AG04450 (cell line): ENCODE results near the gene BAZ1B. TPM values are rescaled to one million over a fixed set of nuclear protein-coding genes. Genes with fewer than 3 reads are reported as not detected.
A peak's percentile ranks its signal among the peaks of the same experiment; 100 is the strongest.
"Not testable (repeated sequence)": the region's sequence is repeated elsewhere in the genome, so short reads cannot be mapped to it uniquely, and the experiment has no call there.

Experiments used
- CTCF ChIA-PET: fragments of 300-600, 350-600 bp; formaldehyde crosslinking; extraction: SDS; loops from one replicate; lab custom pipeline; 2022; ENCODE audit warnings: antibody characterized with exemption, inconsistent platforms; lab: Charles Lee
- POLR2A ChIA-PET: fragments of 350-600 bp; formaldehyde crosslinking; extraction: SDS; loops from one replicate; lab custom pipeline; 2021; ENCODE audit warnings: antibody characterized with exemption, inconsistent platforms; lab: Yijun Ruan, JAX
- DNase-seq: peaks from one replicate; pipeline ENCODE4 v3.0.0-alpha.2; 2011; ENCODE audit warnings: low read depth, low spot score
- H3K27ac ChIP-seq: one replicate; pipeline ENCODE4 v1.5.1; 2012; ENCODE audit warnings: low read depth, low read length, control low read depth
- H3K27me3 ChIP-seq: one replicate; pipeline ENCODE4 v1.6.0; 2012; ENCODE audit warnings: low read length; ENCODE audit not compliant: control insufficient read depth, insufficient read depth
- H3K4me3 ChIP-seq: 2 replicates; pipeline ENCODE4 v1.5.1; 2011; ENCODE audit warnings: mild to moderate bottlenecking, low read depth, low read length, control low read depth
- H3K9me3 ChIP-seq: 2 replicates; pipeline ENCODE4 v1.5.1; 2012; ENCODE audit warnings: low read length; ENCODE audit not compliant: control insufficient read depth, insufficient read depth
- polyA plus RNA-seq: library from polyadenylated mRNA; depleted of rRNA; stranded (reverse); fragments of >200 nt; gene quantifications from 2 replicates; pipeline ENCODE4 v1.2.3, GENCODE V29; 2011
- TF ChIP-seq, protein P1 (sequence below): IDR thresholded peaks from 2 replicates; pipeline ENCODE4 v1.5.1; 2011; ENCODE audit warnings: low read depth, low read length, control low read depth, inconsistent platforms

Gene BAZ1B
- polyA plus RNA-seq, 1 experiment: 29.0 TPM

GRCh38 chr7:73418113-73418703, 103.9 kb downstream of the BAZ1B start:
- no peak for DNase-seq
- H3K27me3 ChIP-seq: peaks cover 4% of the 10 kb centered on the region
- no peak overlapping the region for H3K4me3 ChIP-seq
- TF ChIP-seq, protein P1, sequence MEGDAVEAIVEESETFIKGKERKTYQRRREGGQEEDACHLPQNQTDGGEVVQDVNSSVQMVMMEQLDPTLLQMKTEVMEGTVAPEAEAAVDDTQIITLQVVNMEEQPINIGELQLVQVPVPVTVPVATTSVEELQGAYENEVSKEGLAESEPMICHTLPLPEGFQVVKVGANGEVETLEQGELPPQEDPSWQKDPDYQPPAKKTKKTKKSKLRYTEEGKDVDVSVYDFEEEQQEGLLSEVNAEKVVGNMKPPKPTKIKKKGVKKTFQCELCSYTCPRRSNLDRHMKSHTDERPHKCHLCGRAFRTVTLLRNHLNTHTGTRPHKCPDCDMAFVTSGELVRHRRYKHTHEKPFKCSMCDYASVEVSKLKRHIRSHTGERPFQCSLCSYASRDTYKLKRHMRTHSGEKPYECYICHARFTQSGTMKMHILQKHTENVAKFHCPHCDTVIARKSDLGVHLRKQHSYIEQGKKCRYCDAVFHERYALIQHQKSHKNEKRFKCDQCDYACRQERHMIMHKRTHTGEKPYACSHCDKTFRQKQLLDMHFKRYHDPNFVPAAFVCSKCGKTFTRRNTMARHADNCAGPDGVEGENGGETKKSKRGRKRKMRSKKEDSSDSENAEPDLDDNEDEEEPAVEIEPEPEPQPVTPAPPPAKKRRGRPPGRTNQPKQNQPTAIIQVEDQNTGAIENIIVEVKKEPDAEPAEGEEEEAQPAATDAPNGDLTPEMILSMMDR: no peak
- no peak overlapping the region for H3K27ac ChIP-seq
- H3K9me3 ChIP-seq: no peaks in the 10 kb centered on the region
- CTCF ChIA-PET: no interaction called here
- POLR2A ChIA-PET: interaction anchor here (0.7 kb wide), 1 partner anchor 8 kb away, joined by 3 read pairs; no protein-coding TSS in a partner anchor

GRCh38 chr7:73410541-73411131, 111.5 kb downstream of the BAZ1B start:
- DNase-seq, H3K27me3 ChIP-seq, CTCF ChIA-PET, H3K27ac ChIP-seq, H3K4me3 ChIP-seq, H3K9me3 ChIP-seq: not testable (repeated sequence)
- POLR2A ChIA-PET: interaction anchor here (0.6 kb wide), 1 partner anchor 8 kb away, joined by 3 read pairs; no protein-coding TSS in a partner anchor

- H3K9me3 ChIP-seq, DNase-seq, CTCF ChIA-PET, H3K27me3 ChIP-seq, H3K4me3 ChIP-seq, H3K27ac ChIP-seq, POLR2A ChIA-PET: not testable (repeated sequence)
Observed at GRCh38 chr7:73404860-73405259, 117.2 kb downstream of the BAZ1B start.

GRCh38 chr7:73399185-73400050, 122.7 kb downstream of the BAZ1B start:
- CTCF ChIA-PET: not testable (repeated sequence)
- H3K4me3 ChIP-seq: peak overlapping the region; percentile 32; the same call in 1 of the 2 replicates
- DNase-seq: peak; percentile 18

GRCh38 chr7:73397521-73398281, 124.4 kb downstream of the BAZ1B start:
- ChIA-PET CTCF (no interaction called here), POLR2A (no interaction called here)
- Histone ChIP-seq H3K9me3 (no peaks in the 10 kb centered on the region), H3K4me3 (no peak overlapping the region), H3K27ac (no peak overlapping the region), H3K27me3 (peaks cover 3% of the 10 kb centered on the region)
- TF ChIP-seq, protein P1: no peak
- DNase-seq: no peak

More at GRCh38 chr7:73399185-73400050, 122.7 kb downstream of the BAZ1B start:
- H3K9me3 ChIP-seq, H3K27me3 ChIP-seq, POLR2A ChIA-PET, H3K27ac ChIP-seq: not testable (repeated sequence)
